Uterine smooth muscle cell (primary cell): ENCODE measurements around the gene GATM. TPM values are rescaled to one million over a fixed set of nuclear protein-coding genes. Genes with fewer than 3 reads are reported as not detected.

Experiments used
- total RNA-seq: library from RNA; depleted of rRNA; stranded (reverse); fragments of >200 nt; gene quantifications from 2 replicates; pipeline ENCODE4 v1.2.3, GENCODE V29; 2014

Gene GATM, protein sequence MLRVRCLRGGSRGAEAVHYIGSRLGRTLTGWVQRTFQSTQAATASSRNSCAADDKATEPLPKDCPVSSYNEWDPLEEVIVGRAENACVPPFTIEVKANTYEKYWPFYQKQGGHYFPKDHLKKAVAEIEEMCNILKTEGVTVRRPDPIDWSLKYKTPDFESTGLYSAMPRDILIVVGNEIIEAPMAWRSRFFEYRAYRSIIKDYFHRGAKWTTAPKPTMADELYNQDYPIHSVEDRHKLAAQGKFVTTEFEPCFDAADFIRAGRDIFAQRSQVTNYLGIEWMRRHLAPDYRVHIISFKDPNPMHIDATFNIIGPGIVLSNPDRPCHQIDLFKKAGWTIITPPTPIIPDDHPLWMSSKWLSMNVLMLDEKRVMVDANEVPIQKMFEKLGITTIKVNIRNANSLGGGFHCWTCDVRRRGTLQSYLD
- total RNA-seq: 0.25 and 0.44 TPM in 2 replicates

DNA sequence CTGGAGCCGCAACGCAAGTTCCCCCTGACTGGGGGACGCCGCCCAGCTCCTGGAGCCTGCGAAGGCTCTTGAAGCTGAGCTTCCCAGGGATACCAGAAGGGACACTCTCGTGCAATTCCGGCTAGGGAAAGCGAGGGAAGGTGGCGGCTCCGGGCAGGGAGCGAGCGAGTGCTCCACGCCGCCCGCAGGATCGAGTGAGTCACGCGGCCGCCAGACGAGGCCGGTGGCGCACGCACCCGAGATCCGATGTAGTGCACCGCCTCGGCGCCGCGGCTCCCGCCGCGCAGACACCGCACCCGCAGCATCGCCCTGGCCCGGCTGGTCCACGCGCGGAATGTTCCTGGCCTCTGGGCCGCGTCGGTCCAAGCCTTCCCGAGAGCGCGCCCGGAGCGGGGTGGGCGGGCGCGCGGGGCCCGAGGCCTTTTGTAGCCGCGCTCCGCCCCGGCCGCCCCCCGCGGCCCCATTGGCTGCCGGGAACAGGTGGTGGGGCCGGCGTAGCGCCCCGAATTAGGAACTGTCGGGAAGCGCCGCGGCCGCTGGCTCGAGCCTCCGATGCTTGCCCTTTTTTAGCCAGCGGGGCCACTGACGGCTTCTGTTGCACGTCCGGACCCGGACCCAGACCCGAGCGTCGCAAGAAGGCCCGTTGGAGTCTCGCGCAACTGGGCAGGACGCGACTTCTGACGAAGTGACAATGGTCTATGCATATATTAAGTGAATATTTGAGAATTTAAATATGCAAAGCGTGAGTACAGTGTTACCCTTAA, at the start of gene GATM:
GATM (minus strand) TSS at position 396 of the 764 bp plus-strand sequence; CDS start at position 305, 91 bp downstream.

Other genes starting within 250 kb of the GATM start
- gene DUOXA1, start 248.7 kb downstream of the GATM start, total RNA-seq: 0.12 TPM in 1 of 2 replicates, not detected in the other
- not detected in 2 replicates for gene DUOX1, start 248.6 kb downstream of the GATM start, total RNA-seq
- gene SHF, start 190.6 kb downstream of the GATM start, total RNA-seq: 1.1 and 2.5 TPM in 2 replicates
- gene SLC28A2, start 126.3 kb downstream of the GATM start, total RNA-seq: not detected in 2 replicates
- 7.1 and 11.9 TPM in 2 replicates for gene SLC30A4, start 144.2 kb upstream of the GATM start, total RNA-seq
- gene BLOC1S6, start 208.8 kb upstream of the GATM start, total RNA-seq: 87.2 and 92.4 TPM in 2 replicates